LNCAP (cell line): Measurements from ENCODE around the gene SLC7A5.
A peak's percentile ranks its signal among the peaks of the same experiment; 100 is the strongest.

Experiments
- CTCF ChIP-seq: fragments of 450-650 bp; IDR thresholded peaks from 2 replicates; pipeline ENCODE4 v1.5.1; 2017; ENCODE audit warnings: mild to moderate bottlenecking

The SLC7A5 gene

GRCh38 chr16:87854053-87854906 is 15.0 kb downstream of the SLC7A5 start:
- TF ChIP-seq CTCF = no peak

- TF ChIP-seq CTCF = no peak
Measured at GRCh38 chr16:87853411-87854052, 15.8 kb downstream of the SLC7A5 start.

GRCh38 chr16:87851601-87852000 is 17.7 kb downstream of the SLC7A5 start:
- TF ChIP-seq CTCF = no peak

GRCh38 chr16:87851141-87851587 is 18.1 kb downstream of the SLC7A5 start:
- TF ChIP-seq CTCF = no peak

GRCh38 chr16:87850009-87851006 is 19.0 kb downstream of the SLC7A5 start:
- peak; percentile 100 for TF ChIP-seq CTCF

- no peak for TF ChIP-seq CTCF
Measured at GRCh38 chr16:87849419-87850008, 19.8 kb downstream of the SLC7A5 start.
